Esophagus squamous epithelium (tissue), 4 donors: Measurements from ENCODE around the gene PLEKHA8.

Experiments used
- POLR2A ChIP-seq, 4 donors: fragments of 450-650 bp; IDR thresholded peaks; one replicate each; pipeline ENCODE4 v1.6.1; 2017; ENCODE audit warnings: antibody characterized with exemption in 4 of 4, mild to moderate bottlenecking in 4 of 4, moderate library complexity in 3 of 4
- TF ChIP-seq, protein P1 (sequence below), 6 experiments: fragments of 450-650 bp in 4 of 6; fragments of 200-600 bp in 2 of 6; sonication (generic) in 2 of 6; IDR thresholded peaks; one replicate each; pipeline ENCODE4 v1.5.1; 2016 to 2019; ENCODE audit warnings: antibody characterized with exemption in 6 of 6, mild to moderate bottlenecking in 4 of 6, moderate library complexity in 4 of 6

DNA sequence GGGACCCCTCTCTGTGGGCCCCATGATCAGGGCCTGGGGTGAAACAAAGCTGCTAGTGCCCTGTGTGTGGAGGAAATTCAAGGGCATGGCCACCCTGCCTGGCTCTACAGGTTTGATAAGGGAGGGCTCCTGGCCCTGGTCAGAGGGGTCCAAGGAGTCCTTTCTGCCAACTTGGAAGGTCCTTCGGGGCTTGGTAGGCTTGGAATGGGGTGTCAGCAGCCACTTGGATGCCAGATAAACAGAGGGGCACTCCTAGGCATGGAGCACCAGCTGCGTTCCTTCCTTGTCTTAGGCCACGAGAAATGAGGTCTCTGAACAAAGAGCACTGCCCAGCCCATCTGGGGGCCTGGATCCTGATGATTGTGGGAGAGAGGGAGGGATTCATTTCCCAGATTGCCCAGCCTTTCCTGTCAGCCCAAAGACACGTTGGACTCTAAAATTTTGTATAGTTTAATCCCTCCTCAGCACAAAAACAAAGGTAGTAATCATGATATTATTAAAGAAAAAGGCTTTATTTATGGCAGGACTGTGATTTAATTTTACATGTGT, 111.7 kb downstream of the PLEKHA8 start:
- TF ChIP-seq, protein P1, sequence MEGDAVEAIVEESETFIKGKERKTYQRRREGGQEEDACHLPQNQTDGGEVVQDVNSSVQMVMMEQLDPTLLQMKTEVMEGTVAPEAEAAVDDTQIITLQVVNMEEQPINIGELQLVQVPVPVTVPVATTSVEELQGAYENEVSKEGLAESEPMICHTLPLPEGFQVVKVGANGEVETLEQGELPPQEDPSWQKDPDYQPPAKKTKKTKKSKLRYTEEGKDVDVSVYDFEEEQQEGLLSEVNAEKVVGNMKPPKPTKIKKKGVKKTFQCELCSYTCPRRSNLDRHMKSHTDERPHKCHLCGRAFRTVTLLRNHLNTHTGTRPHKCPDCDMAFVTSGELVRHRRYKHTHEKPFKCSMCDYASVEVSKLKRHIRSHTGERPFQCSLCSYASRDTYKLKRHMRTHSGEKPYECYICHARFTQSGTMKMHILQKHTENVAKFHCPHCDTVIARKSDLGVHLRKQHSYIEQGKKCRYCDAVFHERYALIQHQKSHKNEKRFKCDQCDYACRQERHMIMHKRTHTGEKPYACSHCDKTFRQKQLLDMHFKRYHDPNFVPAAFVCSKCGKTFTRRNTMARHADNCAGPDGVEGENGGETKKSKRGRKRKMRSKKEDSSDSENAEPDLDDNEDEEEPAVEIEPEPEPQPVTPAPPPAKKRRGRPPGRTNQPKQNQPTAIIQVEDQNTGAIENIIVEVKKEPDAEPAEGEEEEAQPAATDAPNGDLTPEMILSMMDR (IDR thresholded peaks at IDR 0.05), result no peak
- no peak for TF ChIP-seq POLR2A (IDR thresholded peaks at IDR 0.05)
